Hematopoietic multipotent progenitor cell treated with erythropoietin and hydrocortisone succinate and interleukin-3 and kit ligand, for 15 days (in vitro differentiated cells): ENCODE data around the gene DNASE1.

ENCODE experiments used
- DNase-seq: peaks from one replicate; pipeline ENCODE4 v3.0.0-alpha.2; 2015; ENCODE audit warnings: low spot score

Gene DNASE1

GRCh38 chr16:3696425-3697218 is 42.1 kb downstream of the DNASE1 start:
- DNase-seq: peak; percentile 79

GRCh38 chr16:3698941-3699340 is 44.5 kb downstream of the DNASE1 start:
- no peak for DNase-seq

GRCh38 chr16:3701531-3701930 is 47.0 kb downstream of the DNASE1 start:
- no peak for DNase-seq

GRCh38 chr16:3702082-3702481 is 47.6 kb downstream of the DNASE1 start:
- DNase-seq: no peak

- DNase-seq: no peak
Measured at GRCh38 chr16:3706253-3707012, 51.9 kb downstream of the DNASE1 start.
